HepG2 (cell line): ENCODE measurements around the gene TAF3. TPM values are rescaled to one million over a fixed set of nuclear protein-coding genes. Genes with fewer than 3 reads are reported as not detected.
A peak's percentile ranks its signal among the peaks of the same experiment; 100 is the strongest.

Experiments
- ATAC-seq: fragments of 200-7000 bp; cut with Tn5 transposase; 3 replicates; pipeline ENCODE4 v1.9.1; 2020; ENCODE audit warnings: mild to moderate bottlenecking, moderate library complexity
- BruUV-seq: library from RNA; stranded (reverse); fragments of 400-500 nt; replicated peaks from 2 replicates; lab custom pipeline; 2021; lab: Mats Ljungman, UMichigan
- CTCF ChIA-PET: fragments of 300-600 bp; formaldehyde crosslinking; extraction: SDS; loops from one replicate; lab custom pipeline; 2021; ENCODE audit warnings: low total read pairs, inconsistent platforms, low intra/inter-chr PET ratio; lab: Yijun Ruan, JAX
- POLR2A ChIA-PET: fragments of 350-600 bp; sonication (Branson Sonifier 250); formaldehyde crosslinking; loops from one replicate; lab custom pipeline; 2020; ENCODE audit warnings: antibody characterized with exemption, inconsistent platforms; lab: Yijun Ruan, JAX
- DNase-seq: peaks from one replicate; pipeline ENCODE4 v3.0.0-alpha.2; 2015; ENCODE audit warnings: low spot score
- FAIRE-seq: peaks from 3 replicates; lab custom pipeline; 2011; peaks lifted over from hg19 to GRCh38; lab: Jason Lieb, UNC
- H2AFZ ChIP-seq: one replicate; pipeline ENCODE4 v1.6.1; 2011; ENCODE audit warnings: low read length, inconsistent platforms
- H3K27ac ChIP-seq: fragments of 300-600 bp; 3 replicates; pipeline ENCODE4 v1.8.0; 2011; ENCODE audit warnings: mixed run types, mild to moderate bottlenecking, mixed read lengths, low read length, inconsistent platforms; ENCODE audit not compliant: insufficient read depth; ENCODE audit errors: extremely low read length
- H3K27me3 ChIP-seq, 2 experiments: fragments of 200-600 bp in 1 of 2; 2 replicates in 1 of 2; 3 replicates in 1 of 2; pipeline versions ENCODE4 v1.6.0 to v1.8.0; 2011; ENCODE audit warnings: low read length in 2 of 2, mild to moderate bottlenecking in 2 of 2, moderate library complexity in 2 of 2, inconsistent platforms in 1 of 2; ENCODE audit not compliant: insufficient read depth in 2 of 2, control insufficient read depth in 1 of 2
- H3K36me3 ChIP-seq, 2 experiments: fragments of 200-600 bp in 1 of 2; replicated peaks in 1 of 2; 2 replicates in 1 of 2; 3 replicates in 1 of 2; pipeline versions ENCODE4 v1.5.1 to v1.8.0; 2011; ENCODE audit warnings: low read length in 2 of 2, inconsistent platforms in 1 of 2; ENCODE audit not compliant: insufficient read depth in 2 of 2, control insufficient read depth in 1 of 2
- H3K4me1 ChIP-seq: 2 replicates; pipeline ENCODE4 v1.5.1; 2012; ENCODE audit warnings: low read length, inconsistent platforms; ENCODE audit not compliant: insufficient read depth
- H3K4me2 ChIP-seq: 2 replicates; pipeline ENCODE4 v1.6.0; 2011; ENCODE audit warnings: low read depth, low read length, inconsistent platforms
- H3K4me3 ChIP-seq, 3 experiments: fragments of 200-600 bp in 1 of 3; sonication (generic), shearing (Covaris generic) in 1 of 3; replicated peaks in 1 of 3; 2 replicates each; pipeline ENCODE4 v1.5.1; 2011 to 2016; ENCODE audit warnings: low read length in 3 of 3, inconsistent platforms in 2 of 3, low read depth in 2 of 3, mild to moderate bottlenecking in 2 of 3, control low read depth in 1 of 3, mixed read lengths in 1 of 3; ENCODE audit not compliant: insufficient read depth in 1 of 3
- H3K79me2 ChIP-seq: one replicate; pipeline ENCODE4 v1.6.1; 2011; ENCODE audit warnings: low read length, inconsistent platforms; ENCODE audit not compliant: insufficient read depth
- H3K9ac ChIP-seq: 2 replicates; pipeline ENCODE4 v1.6.0; 2011; ENCODE audit warnings: mild to moderate bottlenecking, low read depth, low read length, inconsistent platforms; ENCODE audit not compliant: insufficient read depth
- H3K9me3 ChIP-seq: 2 replicates; pipeline ENCODE4 v1.5.1; 2012; ENCODE audit warnings: mild to moderate bottlenecking, low read length
- H4K20me1 ChIP-seq: 2 replicates; pipeline ENCODE4 v1.6.0; 2011; ENCODE audit warnings: inconsistent platforms, mild to moderate bottlenecking, low read length, moderate library complexity; ENCODE audit not compliant: insufficient read depth
- FOSL2 ChIP-seq: sonication (generic); formaldehyde crosslinking; IDR thresholded peaks from 2 replicates; pipeline ENCODE4 v1.4.0; 2020; ENCODE audit warnings: missing genetic modification reagents
- GPN1 ChIP-seq: sonication (generic); formaldehyde crosslinking; IDR thresholded peaks from 2 replicates; pipeline ENCODE4 v1.5.1; 2020; ENCODE audit warnings: missing genetic modification reagents, borderline replicate concordance
- TSC22D2 ChIP-seq: sonication (generic); formaldehyde crosslinking; IDR thresholded peaks from 2 replicates; pipeline ENCODE4 v1.5.1; 2020; ENCODE audit warnings: missing genetic modification reagents, mild to moderate bottlenecking, borderline replicate concordance
- WIZ ChIP-seq: sonication (generic); formaldehyde crosslinking; IDR thresholded peaks from 2 replicates; pipeline ENCODE4 v1.5.1; 2020; ENCODE audit warnings: mild to moderate bottlenecking, missing genetic modification reagents
- ZNF431 ChIP-seq: sonication (generic); formaldehyde crosslinking; IDR thresholded peaks from 2 replicates; pipeline ENCODE4 v1.9.0; 2022; ENCODE audit warnings: missing genetic modification reagents, low read depth, mild to moderate bottlenecking, borderline replicate concordance
- ZNF577 ChIP-seq: sonication (generic); formaldehyde crosslinking; IDR thresholded peaks from 2 replicates; pipeline ENCODE4 v1.4.0; 2020; ENCODE audit warnings: mild to moderate bottlenecking, low read depth, missing genetic modification reagents, borderline replicate concordance
- ZNF703 ChIP-seq: sonication (generic); formaldehyde crosslinking; IDR thresholded peaks from 2 replicates; pipeline ENCODE4 v1.5.1; 2020; ENCODE audit warnings: missing genetic modification reagents, mild to moderate bottlenecking, moderate library complexity, borderline replicate concordance
- WGBS: methylation state at CpG from one replicate; pipeline ENCODE4 v1.1.6; 2017; ENCODE audit warnings: low lambda C conversion rate; 5-methylcytosine and 5-hydroxymethylcytosine counted together
- in situ Hi-C: cut with HindIII; loops from 2 replicates; pipeline ENCODE4 v1.10.0; 2017; ENCODE audit warnings: low pct_unique_long_range_greater_than_20kb; ENCODE audit not compliant: extremely low pct_ligation_motif_present
- intact Hi-C: fragments of 100-400 bp; cut with micrococcal nuclease; formaldehyde crosslinking; loops from one replicate; pipeline ENCODE4 v1.10.0; 2022; ENCODE audit not compliant: unreplicated experiment
- polyA plus RNA-seq, 8 experiments: library from polyadenylated mRNA; depleted of rRNA in 3 of 8; stranded (reverse) in 7 of 8; unstranded in 1 of 8; fragments of >200 nt; fragmentation: Illumina TruSeq in 4 of 8; extraction: Trizol in 4 of 8; gene quantifications; 2 replicates each; pipeline versions ENCODE4 v1.2.1 to v1.2.3, GENCODE V29; 2011 to 2016; ENCODE audit warnings: low read depth in 4 of 8, missing spikeins in 1 of 8, mixed read lengths in 1 of 8; ENCODE audit not compliant: insufficient read depth in 1 of 8
- total RNA-seq, 5 experiments: library from RNA; depleted of rRNA; stranded (reverse); fragments of >200 nt; fragmentation: Illumina TruSeq; extraction: Trizol; gene quantifications; 2 replicates each; pipeline ENCODE4 v1.2.3, GENCODE V29; 2016; ENCODE audit warnings: low read depth in 1 of 5
- TF ChIP-seq, protein P1 (sequence below): sonication (generic); formaldehyde crosslinking; IDR thresholded peaks from 2 replicates; pipeline ENCODE4 v1.5.0; 2020; ENCODE audit warnings: missing genetic modification reagents

TAF3 gene
- total and polyA plus RNA-seq, 2 of the 13 experiments (the other 11 are each of a cell fraction or from before 2014, with no cell fraction given), result 1.7 to 2.9 TPM

DNA sequence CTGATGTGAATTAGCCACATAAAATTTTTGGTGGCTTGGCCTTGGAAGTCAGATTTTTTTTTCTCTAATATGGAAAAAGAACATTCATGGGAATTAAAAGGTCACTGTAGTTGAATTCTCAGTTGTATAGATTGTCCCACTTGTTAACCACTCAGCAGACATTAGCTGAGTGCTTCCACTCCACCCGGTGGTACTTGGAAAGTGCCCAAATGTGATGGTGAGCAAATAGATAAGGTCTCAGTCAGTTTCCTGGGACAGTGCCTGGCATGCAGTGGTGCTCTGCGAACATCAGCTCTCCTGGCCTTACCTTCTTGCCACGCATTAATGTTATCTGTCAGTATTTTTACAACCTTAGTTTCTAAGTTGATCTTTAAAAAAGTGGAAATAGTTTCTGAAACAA lies 28.9 kb upstream of the TAF3 start:
- CTCF ChIA-PET, result no interaction called here
- no TSS peak for BruUV-seq
- Histone ChIP-seq H3K4me3 (peak overlapping the region; percentile 72 to 99 (median 96)), H3K27ac (no peak overlapping the region), H3K9me3 (no peaks in the 10 kb centered on the region), H3K79me2 (peaks cover 96% of the 10 kb centered on the region)
- peak; percentile 21 for DNase-seq
- TF ChIP-seq GPN1 (CRISPR knock-in tag), result no peak
- no peak for TF ChIP-seq ZNF431 (CRISPR knock-in tag)
- no peak for TF ChIP-seq TSC22D2 (CRISPR knock-in tag)
- TF ChIP-seq ZNF577, result no peak
- 0 out of 2 replicates have a peak, but pooled peaks have one; percentile 7 for TF ChIP-seq FOSL2 (CRISPR knock-in tag)
- TF ChIP-seq, protein P1, sequence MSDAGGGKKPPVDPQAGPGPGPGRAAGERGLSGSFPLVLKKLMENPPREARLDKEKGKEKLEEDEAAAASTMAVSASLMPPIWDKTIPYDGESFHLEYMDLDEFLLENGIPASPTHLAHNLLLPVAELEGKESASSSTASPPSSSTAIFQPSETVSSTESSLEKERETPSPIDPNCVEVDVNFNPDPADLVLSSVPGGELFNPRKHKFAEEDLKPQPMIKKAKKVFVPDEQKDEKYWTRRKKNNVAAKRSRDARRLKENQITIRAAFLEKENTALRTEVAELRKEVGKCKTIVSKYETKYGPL (CRISPR knock-in tag), result no peak
- no peak for TF ChIP-seq ZNF703 (CRISPR knock-in tag)
- no peak for TF ChIP-seq WIZ (CRISPR knock-in tag)
- TF ChIP-seq, all 625 proteins: peak for 1
- POLR2A ChIA-PET, result interaction anchor here (1.1 to 3.5 kb wide), 5 partner anchors 10 to 89 kb away, joined by 3 to 56 read pairs (median 12); partner anchors contain the start of gene TAF3
- Histone ChIP-seq H4K20me1 (peaks cover 49% of the 10 kb centered on the region), H3K9ac (peak overlapping the region; percentile 97), H2AFZ (no peak overlapping the region), H3K27me3 (no peaks in the 10 kb centered on the region; a peak in 1 of 5 replicates), H3K36me3 (peaks cover 1 to 8% of the 10 kb centered on the region in 2 experiments; a peak in 3 of 5 replicates), H3K4me1 (peaks cover 72% of the 10 kb centered on the region), H3K4me2 (peak overlapping the region; percentile 77)
- FAIRE-seq (no peak), ATAC-seq (no peak)
- intact Hi-C loops (loop anchor here (2.0 to 10.0 kb wide), 2 partner anchors 29 to 1515 kb away; partner anchors contain the start of gene TAF3), in situ Hi-C loops (no loop called here)
- 25% methylated on average over 3 of the region's 3 CpGs for WGBS
